ENCODE data around the gene HASPIN.
"Not testable (repeated sequence)": the region's sequence is repeated elsewhere in the genome, so short reads cannot be mapped to it uniquely, and the experiment has no call there.

HASPIN gene

DNA sequence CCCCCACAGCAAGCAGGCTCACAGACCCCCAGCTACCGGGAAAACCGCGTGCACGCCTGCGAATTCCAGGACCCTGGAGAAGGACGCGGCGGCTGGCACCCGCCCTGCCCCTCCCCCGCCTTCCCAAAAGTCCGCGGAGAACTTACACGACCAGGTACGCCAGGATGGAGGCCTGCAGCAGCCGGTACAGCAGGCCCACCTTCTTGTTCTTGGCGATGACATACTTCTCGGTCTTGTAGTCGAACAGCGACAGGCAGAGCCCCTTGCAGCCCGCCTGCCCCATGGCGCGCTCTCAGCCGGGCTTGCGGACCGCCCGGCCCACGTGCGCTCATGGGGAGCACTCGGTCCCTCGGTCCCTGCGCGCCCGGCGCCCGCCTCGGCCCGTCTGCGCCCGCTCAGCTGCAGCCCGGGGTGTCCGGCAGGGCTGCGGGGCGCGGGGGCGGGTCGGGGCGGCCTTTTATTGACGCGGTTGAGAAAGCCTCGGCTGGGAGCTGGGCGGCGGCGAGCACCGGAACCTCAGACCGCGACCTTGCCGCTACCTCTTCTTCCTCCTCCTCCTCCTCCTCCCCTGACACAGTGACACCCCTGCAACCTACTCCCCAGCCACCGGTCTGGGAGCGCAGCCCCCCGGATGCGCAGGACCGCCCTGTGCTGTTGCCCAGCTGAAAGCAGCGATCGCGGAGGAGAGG, 27.8 kb upstream of the HASPIN start, which contains the start of gene P2RX5:
Gene P2RX5 (minus strand): TSS at position 433 of the 689 bp plus-strand sequence. CDS start 150 bp downstream, at position 283.
- DNase-seq (ENCODE audit: low spot score), result peak; percentile 17

DNA sequence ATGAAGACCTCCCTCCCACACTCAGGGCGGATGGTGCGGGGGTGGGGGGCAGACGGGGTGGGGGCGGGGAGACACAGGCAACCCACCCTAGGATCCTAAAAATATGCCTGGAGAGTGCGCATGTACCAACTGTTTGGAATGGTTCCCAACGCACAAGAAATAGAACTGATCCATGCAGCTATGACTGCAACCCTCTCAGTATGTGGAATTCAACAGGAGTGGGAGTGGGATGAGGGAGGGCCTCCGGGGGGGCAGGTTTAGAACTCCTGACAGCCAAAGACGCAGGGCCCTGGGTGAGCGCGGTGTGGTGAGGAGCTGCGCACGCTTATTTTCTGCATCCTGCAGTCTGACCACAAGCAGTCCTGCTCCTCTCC, 26.6 kb upstream of the HASPIN start:
- no peak for DNase-seq (ENCODE audit: low spot score)

DNA sequence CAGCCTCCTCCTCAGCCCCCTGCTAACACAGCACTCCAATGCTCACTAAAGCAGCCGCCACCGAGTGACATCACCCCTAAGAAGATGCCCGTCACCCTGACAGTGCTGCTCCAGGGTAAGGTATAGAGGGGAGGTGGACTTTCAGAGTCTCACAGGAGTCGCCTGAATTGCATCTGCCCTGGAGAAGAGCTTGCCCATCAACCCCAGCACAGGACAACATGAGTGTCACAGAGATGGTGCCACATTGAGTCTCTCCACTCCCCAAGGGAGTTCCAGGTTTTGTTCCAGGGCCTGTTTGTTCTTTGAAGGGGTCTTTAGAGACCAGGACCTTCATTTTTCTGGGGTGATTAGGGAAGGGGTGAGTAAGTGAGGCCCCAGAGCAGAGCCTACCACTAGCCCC, 25.6 kb upstream of the HASPIN start:
- DNase-seq (ENCODE audit: low spot score), result no peak

DNA sequence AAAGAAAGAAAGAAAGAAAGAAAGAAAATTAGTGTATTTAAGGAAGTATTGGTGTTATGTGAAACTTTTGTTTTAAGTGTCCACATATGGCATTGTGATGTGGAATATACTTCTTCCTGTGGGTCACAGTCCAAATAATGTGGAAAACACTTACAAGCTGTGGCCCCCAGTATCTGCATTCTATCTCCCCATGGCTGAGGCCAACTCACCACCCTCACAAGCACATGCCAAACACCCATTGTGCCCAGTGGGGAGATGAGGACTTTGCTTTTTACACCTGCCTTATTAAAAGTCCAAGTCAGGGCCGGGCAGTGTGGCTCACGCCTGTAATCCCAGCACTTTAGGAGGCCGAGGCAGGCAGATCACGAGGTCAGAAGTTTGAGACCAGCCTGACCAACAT, 23.8 kb upstream of the HASPIN start:
- no peak for DNase-seq (ENCODE audit: low spot score)

DNA sequence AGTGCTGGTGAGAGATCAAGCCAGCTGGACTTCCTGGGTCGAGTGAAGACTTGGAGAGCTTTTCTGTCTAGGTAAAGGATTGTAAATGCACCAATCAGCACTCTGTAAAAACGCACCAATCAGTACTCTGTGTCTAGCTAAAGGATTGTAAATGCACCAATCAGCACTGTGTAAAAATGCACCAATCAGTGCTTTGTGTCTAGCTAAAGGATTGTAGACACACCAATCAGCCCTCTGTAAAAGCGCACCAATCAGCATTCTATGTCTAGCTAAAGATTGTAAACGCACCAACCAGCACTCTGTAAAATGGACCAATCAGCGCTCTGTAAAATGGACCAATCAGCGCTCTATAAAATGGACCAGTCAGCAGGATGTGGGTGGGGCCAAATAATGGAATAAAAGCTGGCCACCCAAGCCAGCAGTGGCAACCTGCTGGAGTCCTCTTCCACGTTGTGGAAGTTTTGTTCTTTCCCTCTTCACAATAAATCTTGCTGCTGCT, 21.6 kb upstream of the HASPIN start:
- not testable (repeated sequence) for DNase-seq (ENCODE audit: low spot score)

DNA sequence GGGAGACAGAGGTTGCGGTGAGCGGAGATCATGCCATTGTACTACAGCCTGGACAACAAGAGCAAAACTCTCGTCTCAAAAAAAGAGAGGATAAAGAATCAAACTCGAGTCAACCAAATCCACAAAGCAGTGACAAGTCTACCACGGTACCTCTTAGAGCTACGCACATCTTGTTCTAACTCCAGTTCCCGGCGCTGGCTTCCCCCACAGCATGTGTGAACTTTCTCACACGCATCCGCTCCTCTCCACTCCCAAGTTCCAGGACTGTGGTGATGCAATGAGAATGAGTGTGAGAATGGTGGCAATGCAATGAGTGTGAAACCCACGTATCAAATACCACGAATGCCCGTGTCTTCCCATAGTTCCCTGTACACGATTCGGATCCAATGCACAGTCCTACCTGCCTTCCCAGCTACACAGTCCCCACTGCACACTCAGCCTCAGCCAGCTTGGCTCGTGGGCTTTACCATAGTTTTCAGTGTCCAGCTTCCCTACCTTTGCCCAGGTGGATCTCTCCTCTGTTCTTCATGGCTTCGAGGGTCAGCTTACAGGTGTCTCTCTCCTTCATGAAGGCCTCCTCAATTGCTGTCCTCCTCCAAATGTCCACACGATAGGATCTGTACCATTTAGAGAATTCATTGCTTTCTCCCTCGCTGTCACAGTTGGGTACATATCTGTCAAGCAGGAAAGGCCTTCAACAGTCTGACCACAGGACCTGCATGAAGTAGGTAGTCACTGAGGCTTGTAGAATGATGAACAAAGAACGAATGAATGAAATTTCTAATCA, 18.6 kb upstream of the HASPIN start:
- DNase-seq (ENCODE audit: low spot score), result no peak

DNA sequence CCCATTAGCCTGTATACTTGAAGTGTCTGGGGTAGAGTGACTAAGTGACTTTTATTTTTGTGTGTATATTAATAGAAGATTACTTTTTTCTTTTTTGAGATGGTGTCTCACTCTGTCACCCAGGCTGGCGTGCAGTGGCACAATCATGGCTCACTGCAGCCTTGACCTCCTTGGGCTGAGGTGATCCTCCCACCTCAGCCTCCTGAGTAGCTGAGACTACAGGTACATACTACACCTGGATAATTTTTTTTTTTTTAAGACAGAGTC, 18.1 kb upstream of the HASPIN start:
- DNase-seq (ENCODE audit: low spot score), result not testable (repeated sequence)

DNA sequence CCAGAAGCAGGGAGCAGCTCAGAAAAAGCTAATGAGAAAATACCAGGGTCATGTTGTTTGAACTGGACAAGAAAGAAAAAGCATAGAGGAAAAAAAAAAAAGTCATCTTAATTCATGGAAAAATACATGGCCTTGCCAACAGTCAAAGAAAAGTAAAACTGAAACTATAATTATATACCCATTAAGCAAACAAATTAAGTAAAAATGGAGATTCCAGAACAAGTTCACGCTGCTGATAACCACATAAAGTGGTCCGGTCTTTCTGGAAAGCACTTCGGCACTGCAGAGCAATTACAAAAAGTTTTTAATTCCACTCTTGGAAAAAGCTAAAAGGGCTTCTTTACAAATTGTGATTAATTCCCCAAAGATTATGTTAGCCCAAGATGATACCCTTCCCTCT, 15.3 kb upstream of the HASPIN start:
- DNase-seq (ENCODE audit: low spot score), result no peak

DNA sequence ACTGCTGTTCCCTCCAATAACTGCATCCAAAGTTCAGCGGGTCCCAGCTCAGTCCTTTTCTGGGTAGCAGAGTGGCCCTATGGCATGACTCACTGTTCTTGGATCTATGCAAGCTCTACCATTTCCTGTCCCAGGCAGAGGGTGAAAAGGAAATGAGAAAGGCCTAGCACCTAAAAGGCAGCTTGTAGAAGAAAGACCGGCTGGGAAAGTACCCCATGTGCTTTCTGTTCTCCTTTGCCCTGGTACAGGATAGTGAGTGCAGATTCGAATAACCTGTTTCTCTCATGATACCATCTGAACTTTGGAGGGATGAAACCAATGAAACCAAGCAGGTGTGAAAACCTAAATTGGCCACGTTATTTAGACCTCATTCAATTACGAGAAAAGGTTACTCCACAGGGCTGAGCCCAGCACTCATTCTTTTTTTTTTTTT, 12.7 kb upstream of the HASPIN start:
- DNase-seq (ENCODE audit: low spot score), result peak; percentile 66

DNA sequence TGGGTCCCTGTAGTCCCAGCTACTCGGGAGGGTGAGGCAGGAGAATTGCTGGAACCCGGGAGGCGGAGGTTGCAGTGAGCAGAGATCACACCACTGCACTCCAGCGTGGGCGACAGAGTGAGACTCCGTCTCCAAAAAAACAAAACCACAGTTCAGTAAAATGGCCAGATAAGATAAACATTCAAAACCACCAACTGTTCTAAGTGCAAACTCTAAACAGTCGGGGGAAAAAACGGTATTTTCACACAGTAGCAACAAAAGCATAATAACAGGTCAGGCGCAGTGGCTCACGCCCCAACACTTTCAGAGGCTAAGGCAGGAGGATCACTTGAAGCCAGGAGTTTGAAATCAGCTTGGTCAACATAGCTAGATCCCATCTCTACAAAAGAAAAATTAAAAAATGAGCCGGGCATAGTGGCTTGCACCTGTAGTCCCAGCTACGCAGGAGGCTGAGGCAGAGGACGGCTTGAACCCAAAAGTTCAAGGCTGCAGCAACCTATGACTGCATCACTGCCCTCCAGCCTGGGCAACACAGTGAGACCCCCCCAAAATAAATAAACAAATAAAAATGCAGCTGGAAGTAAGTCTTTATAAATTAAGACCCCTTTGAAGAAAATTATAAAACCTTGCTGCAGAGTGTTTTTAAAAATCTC, 10.8 kb upstream of the HASPIN start:
- no peak for DNase-seq (ENCODE audit: low spot score)

DNA sequence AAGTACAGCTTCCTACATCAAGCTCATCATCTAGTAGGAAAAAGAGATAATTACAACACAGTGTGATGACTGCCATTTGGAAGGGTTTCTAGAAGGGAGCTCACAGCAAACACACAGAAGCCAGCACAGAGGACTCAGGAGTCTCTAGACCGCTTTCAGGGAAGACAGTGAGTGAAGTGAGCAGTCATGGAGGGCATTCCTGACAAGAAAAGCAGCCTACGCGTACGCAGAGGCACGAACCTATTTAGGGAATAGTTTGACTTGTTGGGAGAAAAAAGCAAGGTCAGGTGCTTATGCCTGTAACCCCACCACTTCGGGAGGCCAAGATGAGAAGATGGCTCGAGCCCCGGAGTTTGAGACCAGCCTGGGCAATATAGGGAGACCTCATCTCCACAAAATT, 8.4 kb upstream of the HASPIN start:
- no peak for DNase-seq (ENCODE audit: low spot score)

DNA sequence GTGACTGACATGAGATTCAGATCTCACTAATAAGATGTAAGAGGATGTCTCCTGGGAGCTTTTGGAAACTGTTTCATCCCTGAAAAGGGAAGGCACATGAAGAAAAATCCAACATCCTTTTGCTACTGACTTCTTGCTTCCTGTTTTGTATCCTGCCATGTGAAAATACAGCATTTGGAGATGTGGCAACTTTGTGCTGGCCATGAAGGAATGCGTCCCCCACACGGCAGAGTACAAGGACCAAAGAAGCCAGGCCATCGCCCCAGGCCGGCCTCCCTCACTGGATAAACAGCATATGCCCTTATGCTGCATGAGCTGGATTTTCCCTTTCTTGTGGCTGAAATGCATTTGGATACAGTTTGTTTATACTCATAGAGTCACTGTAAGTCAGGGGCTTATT, 5.5 kb upstream of the HASPIN start:
- no peak for DNase-seq (ENCODE audit: low spot score)

DNA sequence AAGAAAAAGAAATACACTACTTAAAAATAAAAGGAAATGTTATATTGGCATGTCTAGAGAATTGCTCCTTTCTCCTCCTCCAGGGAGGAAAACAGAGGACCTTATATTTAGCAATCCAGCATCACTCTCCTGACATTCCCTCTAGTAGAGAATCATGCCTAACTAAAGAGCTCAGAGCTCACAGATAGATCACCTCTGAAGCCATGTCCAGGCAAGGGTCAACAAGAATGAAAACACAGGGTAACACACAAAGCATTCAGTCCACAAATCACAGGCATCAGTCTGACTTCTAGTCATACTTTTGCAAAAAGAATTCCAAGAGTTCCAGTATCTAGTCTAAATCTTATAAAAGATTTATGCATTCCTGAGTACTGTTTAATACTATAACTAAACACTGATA, 4.4 kb upstream of the HASPIN start:
- no peak for DNase-seq (ENCODE audit: low spot score)

DNA sequence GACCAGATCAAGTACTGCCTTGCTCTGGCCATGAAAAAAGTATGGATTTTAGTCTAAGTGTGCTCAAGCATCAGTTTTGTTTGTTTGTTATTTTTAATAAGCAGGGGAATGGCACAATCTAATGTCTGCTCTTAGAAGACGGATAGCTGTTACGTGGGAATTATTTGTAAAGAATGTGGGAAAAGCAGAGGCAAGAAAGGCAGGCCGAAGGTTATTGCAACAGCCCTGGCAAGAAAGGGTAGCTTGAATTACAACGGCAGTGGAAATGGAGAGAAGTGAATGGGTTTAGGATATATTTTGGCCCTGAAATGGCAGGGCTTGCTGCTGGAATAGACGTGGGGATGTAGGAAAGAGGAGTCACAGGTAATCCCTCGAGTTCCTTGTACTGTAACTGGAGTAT, 987 bp upstream of the HASPIN start:
- no peak for DNase-seq (ENCODE audit: low spot score)

DNA sequence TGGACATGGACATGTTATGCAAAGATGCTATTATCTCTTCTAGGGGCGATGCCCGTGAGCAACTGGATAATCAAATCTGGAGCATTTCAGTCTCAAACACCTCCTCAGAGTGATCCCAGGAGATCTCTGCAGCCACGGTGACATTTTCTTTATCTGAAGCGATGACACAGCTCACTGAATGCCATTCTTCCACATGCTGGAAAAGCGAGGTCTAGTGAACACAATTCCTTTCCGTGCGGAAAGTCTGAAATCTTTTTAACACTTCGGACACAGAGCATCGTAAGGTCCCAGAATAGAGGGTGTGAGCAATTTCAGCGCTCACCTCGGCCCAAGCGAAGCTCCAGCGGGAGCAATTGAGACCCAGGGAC, 531 bp upstream of the HASPIN start:
- no peak for DNase-seq (ENCODE audit: low spot score)

DNA sequence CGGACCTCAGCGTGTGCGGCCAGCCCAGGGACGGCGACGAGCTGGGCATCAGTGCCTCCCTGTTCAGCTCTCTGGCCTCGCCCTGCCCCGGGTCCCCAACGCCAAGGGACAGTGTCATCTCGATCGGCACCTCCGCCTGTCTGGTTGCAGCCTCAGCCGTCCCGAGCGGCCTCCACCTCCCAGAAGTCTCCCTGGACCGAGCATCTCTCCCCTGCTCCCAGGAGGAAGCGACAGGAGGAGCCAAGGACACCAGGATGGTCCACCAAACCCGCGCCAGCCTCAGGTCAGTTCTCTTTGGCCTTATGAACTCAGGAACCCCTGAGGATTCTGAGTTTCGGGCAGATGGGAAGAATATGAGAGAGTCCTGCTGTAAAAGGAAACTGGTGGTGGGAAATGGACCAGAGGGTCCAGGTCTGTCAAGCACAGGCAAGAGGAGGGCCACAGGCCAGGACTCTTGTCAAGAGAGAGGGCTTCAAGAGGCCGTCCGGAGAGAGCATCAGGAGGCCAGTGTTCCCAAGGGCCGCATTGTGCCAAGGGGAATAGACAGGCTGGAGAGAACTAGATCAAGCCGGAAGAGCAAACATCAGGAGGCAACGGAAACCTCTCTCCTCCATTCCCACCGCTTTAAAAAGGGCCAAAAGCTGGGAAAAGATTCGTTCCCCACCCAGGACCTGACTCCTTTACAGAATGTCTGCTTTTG, 825 bp downstream of the HASPIN start:
- DNase-seq (ENCODE audit: low spot score), result no peak

DNA sequence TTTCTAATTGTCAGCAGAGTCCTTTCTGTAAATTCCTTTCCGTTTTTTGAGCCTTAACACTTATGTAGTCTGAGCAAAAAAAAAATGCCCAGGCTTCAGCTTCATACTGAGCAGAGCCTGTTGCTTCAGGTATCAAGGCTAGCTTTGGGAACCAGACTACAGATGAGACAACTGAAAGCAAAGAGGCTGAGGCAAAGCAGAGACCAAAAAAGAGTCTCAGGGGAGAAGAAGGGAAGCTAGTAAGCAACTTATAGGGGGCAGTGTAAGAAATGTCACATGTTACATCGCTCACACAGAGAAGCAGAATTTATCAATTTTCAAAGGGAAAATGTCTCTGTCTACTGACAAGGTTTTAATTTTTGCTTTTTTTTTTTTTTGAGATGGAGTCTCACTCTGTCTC, 3.3 kb downstream of the HASPIN start:
- DNase-seq (ENCODE audit: low spot score), result no peak

DNA sequence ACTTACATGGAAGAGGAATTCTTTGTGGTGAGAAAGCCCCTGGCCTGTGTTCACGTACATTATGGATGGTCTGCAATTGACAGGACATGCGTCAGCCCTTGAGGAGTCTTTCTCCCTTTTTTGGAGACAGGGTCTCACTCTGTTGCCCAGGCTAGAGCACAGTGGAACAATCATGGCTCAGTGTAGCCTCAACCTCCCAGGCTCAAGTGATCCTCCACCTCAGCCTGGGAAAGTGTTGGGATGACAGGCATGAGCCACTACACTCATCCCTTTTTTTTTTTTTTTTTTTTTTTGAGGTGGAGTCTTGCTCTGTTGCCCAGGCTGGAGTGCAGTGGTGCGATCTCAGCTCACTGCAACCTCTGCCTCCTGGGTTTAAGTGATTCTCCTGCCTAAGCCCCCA, 4.4 kb downstream of the HASPIN start:
- not testable (repeated sequence) for DNase-seq (ENCODE audit: low spot score)

DNA sequence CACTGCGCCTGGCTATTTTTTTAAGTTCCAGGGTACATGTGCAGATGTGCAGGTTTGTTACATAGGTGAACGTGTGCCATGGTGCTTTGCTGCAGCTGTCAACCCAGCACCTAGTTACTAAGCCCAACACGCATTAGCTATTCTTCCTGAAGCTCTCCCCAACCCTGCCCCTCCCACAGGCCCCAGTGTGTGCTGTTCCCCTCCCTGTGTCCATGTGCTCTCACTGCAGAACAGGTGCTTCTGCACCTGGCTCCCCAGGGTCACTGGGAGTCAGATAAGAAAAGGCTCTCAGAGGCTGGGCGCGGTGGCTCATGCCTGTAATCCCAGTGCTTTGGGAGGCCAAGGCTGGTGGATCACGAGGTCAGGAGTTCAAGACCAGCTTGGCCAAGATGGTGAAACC, 6.2 kb downstream of the HASPIN start:
- no peak for DNase-seq (ENCODE audit: low spot score)

DNA sequence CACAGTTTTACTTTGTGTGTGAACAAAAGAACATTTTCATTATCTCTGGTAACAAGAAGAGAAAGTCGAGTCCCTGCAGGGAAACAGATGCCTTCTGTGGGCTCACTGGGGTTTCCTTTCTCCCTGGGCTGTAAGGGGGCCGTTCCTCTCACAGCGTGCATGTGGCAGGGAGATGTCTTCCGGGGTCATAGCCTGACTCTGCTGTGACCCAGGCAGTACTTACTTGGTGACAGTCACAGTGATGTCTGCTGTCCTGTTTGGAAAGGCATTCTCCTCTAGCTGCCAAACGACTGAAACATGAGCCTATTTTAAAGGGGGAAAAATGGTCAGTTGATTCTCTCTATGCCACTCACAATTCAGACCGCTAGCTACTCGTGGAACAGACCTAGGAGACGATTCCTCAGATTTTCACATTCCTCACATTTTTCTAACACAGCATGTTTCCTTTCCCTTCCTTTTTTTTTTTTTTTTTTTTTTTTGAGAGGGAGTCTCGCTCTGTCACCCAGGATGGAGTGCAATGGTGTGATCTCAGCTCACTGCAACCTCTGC, 7.3 kb downstream of the HASPIN start:
- DNase-seq (ENCODE audit: low spot score), result peak; percentile 38

DNA sequence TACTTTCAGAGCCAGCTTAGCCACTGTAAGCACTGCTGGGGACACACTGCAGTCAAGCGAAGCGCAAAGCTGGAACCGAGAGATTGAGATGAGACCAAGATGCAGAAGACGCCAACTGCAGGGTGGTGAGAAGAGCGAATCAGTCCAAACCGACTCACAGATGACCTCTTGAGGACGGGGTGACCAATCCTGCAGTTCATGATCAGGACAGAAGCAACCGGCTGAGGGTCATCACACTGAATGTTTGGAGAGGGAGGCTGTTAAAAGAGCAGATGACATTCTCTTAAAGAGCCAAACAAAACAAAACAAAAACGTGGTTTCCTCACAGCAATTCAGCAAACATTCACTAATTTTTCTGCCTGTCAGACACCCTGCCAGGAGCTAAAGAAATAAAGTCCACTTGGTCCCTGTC, 8.5 kb downstream of the HASPIN start:
- no peak for DNase-seq (ENCODE audit: low spot score)

DNA sequence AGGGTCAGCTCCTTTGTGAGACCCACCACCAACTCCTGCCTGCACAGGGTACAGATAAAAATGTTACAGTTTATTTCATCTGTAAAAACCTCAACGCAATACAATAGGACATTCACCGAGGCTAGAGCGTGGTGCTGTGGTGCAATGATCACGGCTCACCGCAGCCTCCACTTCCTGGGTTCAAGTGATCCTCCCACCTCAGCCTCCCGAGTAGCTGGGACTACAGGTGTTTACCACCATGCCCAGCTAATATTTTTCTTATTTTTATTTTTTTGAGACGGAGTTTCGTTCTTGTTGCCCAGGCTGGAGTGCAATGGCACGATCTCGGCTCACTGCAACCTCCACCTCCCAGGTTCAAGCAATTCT, 11.2 kb downstream of the HASPIN start:
- not testable (repeated sequence) for DNase-seq (ENCODE audit: low spot score)
